Ishikawa (cell line): ENCODE measurements around the gene TMPRSS4.
A peak's percentile ranks its signal among the peaks of the same experiment; 100 is the strongest.

Experiments used
- EP300 ChIP-seq: IDR thresholded peaks from 2 replicates; pipeline ENCODE4 v1.6.1; 2012; ENCODE audit warnings: borderline replicate concordance
- NFIC ChIP-seq: IDR thresholded peaks from 2 replicates; pipeline ENCODE4 v1.6.1; 2012
- RAD21 ChIP-seq: IDR thresholded peaks from 2 replicates; pipeline ENCODE4 v1.6.1; 2012; ENCODE audit warnings: low read depth
- TEAD4 ChIP-seq: IDR thresholded peaks from 2 replicates; pipeline ENCODE4 v1.6.1; 2012
- TF ChIP-seq, protein P1 (sequence below): IDR thresholded peaks from 2 replicates; pipeline ENCODE4 v1.6.1; 2012; ENCODE audit warnings: low read depth, mild to moderate bottlenecking
- TF ChIP-seq, protein P2 (sequence below): IDR thresholded peaks from 2 replicates; pipeline ENCODE4 v1.6.1; 2012

DNA sequence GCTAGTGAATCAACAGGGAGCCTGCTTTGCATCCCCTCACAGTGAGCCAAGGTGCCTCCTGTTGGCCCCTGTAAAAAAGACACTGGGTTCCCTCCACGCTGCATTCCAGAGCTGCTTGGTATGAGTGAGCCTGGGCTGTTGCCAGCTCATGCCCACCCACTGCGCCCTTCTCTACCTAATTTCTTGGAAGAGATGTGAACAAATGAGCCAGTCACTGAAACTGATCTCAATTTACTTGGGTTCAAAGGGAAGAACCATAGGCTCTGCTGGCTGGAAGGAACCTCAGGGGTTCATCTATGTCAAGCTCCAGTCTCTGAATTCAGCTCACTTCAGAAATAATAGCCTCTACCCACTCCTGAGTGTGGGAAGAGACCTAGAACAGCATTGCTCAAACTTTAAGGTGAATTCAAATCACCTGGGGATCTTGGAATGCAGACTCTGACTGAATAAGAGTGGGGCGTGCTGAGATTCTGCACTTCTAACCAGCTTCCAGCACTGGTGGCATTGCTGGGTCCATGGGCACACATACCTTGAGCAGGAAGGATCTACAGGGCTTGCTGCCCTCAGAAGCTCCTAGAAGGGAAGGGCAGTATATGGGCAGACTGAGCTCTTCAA lies 5.4 kb upstream of the TMPRSS4 start:
- TF ChIP-seq TEAD4, result peak; percentile 85
- TF ChIP-seq EP300, result no peak
- no peak; the same call in 1 of the 2 replicates for TF ChIP-seq RAD21
- TF ChIP-seq, protein P1, sequence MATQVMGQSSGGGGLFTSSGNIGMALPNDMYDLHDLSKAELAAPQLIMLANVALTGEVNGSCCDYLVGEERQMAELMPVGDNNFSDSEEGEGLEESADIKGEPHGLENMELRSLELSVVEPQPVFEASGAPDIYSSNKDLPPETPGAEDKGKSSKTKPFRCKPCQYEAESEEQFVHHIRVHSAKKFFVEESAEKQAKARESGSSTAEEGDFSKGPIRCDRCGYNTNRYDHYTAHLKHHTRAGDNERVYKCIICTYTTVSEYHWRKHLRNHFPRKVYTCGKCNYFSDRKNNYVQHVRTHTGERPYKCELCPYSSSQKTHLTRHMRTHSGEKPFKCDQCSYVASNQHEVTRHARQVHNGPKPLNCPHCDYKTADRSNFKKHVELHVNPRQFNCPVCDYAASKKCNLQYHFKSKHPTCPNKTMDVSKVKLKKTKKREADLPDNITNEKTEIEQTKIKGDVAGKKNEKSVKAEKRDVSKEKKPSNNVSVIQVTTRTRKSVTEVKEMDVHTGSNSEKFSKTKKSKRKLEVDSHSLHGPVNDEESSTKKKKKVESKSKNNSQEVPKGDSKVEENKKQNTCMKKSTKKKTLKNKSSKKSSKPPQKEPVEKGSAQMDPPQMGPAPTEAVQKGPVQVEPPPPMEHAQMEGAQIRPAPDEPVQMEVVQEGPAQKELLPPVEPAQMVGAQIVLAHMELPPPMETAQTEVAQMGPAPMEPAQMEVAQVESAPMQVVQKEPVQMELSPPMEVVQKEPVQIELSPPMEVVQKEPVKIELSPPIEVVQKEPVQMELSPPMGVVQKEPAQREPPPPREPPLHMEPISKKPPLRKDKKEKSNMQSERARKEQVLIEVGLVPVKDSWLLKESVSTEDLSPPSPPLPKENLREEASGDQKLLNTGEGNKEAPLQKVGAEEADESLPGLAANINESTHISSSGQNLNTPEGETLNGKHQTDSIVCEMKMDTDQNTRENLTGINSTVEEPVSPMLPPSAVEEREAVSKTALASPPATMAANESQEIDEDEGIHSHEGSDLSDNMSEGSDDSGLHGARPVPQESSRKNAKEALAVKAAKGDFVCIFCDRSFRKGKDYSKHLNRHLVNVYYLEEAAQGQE, result no peak
- TF ChIP-seq, protein P2, sequence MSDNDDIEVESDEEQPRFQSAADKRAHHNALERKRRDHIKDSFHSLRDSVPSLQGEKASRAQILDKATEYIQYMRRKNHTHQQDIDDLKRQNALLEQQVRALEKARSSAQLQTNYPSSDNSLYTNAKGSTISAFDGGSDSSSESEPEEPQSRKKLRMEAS, result no peak
- peak; percentile 81 for TF ChIP-seq NFIC
